SK-N-SH (cell line): ENCODE results near the gene INPP5E.

Experiments used
- EP300 ChIP-seq, 2 experiments: IDR thresholded peaks; 2 replicates each; pipeline versions ENCODE4 v1.4.0 to v1.6.1; 2012; ENCODE audit warnings: borderline replicate concordance in 1 of 2, low read depth in 1 of 2, low read length in 1 of 2
- EZH2phosphoT487 ChIP-seq: fragments of 200-600 bp; sonication (generic); IDR thresholded peaks from 2 replicates; pipeline ENCODE4 v1.6.1; 2017; ENCODE audit warnings: low read depth, mixed run types, mild to moderate bottlenecking, antibody characterized with exemption, moderate library complexity, borderline replicate concordance
- GABPA ChIP-seq: IDR thresholded peaks from 2 replicates; pipeline ENCODE4 v1.4.0; 2012; ENCODE audit warnings: low read depth, mild to moderate bottlenecking
- RAD21 ChIP-seq: IDR thresholded peaks from 2 replicates; pipeline ENCODE4 v1.6.1; 2012; ENCODE audit warnings: mild to moderate bottlenecking, low read length
- RCOR1 ChIP-seq: fragments of 150-350 bp; IDR thresholded peaks from 2 replicates; pipeline ENCODE4 v1.6.1; 2017; ENCODE audit warnings: antibody characterized with exemption, low read length
- SIN3A ChIP-seq: IDR thresholded peaks from 2 replicates; pipeline ENCODE4 v1.6.1; 2012; ENCODE audit warnings: low read depth, mild to moderate bottlenecking, low read length, moderate library complexity, borderline replicate concordance
- YY1 ChIP-seq: IDR thresholded peaks from 2 replicates; pipeline ENCODE4 v1.4.0; 2012; ENCODE audit warnings: low read depth, mild to moderate bottlenecking
- TF ChIP-seq, protein P1 (sequence below): fragments of 200-600 bp; sonication (generic); IDR thresholded peaks from 2 replicates; pipeline ENCODE4 v1.6.1; 2017; ENCODE audit warnings: antibody characterized with exemption, mild to moderate bottlenecking, moderate library complexity
- TF ChIP-seq, protein P2 (sequence below): IDR thresholded peaks from 2 replicates; pipeline ENCODE4; 2012
- TF ChIP-seq, protein P3 (sequence below): fragments of 150-350 bp; IDR thresholded peaks from 2 replicates; pipeline ENCODE4 v1.6.1; 2017; ENCODE audit warnings: antibody characterized with exemption, low read length, low read depth, borderline replicate concordance
- TF ChIP-seq, protein P4 (sequence below): IDR thresholded peaks from 2 replicates; pipeline ENCODE4 v1.4.0; 2012; ENCODE audit warnings: low read depth, borderline replicate concordance
- TF ChIP-seq, protein P5 (sequence below): IDR thresholded peaks from 2 replicates; pipeline ENCODE4 v1.4.0; 2012; ENCODE audit warnings: low read depth

DNA sequence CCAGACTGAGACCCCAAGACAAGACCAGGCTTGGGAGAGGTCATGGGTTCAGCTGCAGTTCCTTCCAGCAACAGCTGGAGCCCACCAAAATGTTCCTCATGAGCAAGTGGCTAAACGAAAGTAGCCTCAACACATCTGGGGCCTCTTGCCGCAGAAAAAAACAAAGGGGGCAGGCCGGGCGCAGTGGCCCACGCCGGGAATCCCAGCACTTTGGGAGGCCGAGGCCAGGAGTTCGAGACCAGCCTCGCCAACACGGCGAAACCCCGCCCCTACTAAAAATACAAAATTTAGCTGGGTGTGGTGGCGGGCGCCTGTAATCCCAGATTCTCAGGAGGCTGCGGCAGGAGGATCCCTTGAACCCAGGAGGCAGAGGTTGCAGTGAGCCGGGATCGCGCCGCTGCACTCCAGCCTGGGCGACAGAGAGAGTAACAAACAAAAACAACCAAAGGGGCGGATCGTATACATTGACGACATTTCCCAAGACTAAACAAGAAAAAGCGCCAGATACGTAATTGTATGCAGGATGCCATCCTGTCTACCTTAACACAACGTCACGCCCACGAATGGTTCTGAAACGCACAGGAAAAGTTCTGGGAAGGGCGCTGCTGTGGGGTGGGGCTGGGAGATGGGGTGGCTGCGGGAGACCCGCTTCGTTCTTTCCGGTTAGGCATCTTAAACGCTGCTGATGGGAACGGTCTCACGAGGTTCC, 1.7 kb downstream of the INPP5E start:
- TF ChIP-seq, protein P1, sequence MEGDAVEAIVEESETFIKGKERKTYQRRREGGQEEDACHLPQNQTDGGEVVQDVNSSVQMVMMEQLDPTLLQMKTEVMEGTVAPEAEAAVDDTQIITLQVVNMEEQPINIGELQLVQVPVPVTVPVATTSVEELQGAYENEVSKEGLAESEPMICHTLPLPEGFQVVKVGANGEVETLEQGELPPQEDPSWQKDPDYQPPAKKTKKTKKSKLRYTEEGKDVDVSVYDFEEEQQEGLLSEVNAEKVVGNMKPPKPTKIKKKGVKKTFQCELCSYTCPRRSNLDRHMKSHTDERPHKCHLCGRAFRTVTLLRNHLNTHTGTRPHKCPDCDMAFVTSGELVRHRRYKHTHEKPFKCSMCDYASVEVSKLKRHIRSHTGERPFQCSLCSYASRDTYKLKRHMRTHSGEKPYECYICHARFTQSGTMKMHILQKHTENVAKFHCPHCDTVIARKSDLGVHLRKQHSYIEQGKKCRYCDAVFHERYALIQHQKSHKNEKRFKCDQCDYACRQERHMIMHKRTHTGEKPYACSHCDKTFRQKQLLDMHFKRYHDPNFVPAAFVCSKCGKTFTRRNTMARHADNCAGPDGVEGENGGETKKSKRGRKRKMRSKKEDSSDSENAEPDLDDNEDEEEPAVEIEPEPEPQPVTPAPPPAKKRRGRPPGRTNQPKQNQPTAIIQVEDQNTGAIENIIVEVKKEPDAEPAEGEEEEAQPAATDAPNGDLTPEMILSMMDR: no peak
- TF ChIP-seq, protein P2, sequence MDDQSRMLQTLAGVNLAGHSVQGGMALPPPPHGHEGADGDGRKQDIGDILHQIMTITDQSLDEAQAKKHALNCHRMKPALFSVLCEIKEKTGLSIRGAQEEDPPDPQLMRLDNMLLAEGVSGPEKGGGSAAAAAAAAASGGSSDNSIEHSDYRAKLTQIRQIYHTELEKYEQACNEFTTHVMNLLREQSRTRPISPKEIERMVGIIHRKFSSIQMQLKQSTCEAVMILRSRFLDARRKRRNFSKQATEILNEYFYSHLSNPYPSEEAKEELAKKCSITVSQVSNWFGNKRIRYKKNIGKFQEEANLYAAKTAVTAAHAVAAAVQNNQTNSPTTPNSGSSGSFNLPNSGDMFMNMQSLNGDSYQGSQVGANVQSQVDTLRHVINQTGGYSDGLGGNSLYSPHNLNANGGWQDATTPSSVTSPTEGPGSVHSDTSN: no peak
- TF ChIP-seq EP300 (IDR thresholded peaks at IDR 0.05; ENCODE audit: borderline replicate concordance in 1 of 2, low read depth in 1 of 2, low read length in 1 of 2) (no peak), SIN3A (no peak), YY1 (no peak), RCOR1 (no peak), GABPA (no peak), RAD21 (no peak), EZH2phosphoT487 (no peak)
- TF ChIP-seq, protein P3, sequence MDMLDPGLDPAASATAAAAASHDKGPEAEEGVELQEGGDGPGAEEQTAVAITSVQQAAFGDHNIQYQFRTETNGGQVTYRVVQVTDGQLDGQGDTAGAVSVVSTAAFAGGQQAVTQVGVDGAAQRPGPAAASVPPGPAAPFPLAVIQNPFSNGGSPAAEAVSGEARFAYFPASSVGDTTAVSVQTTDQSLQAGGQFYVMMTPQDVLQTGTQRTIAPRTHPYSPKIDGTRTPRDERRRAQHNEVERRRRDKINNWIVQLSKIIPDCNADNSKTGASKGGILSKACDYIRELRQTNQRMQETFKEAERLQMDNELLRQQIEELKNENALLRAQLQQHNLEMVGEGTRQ: no peak
- TF ChIP-seq, protein P4, sequence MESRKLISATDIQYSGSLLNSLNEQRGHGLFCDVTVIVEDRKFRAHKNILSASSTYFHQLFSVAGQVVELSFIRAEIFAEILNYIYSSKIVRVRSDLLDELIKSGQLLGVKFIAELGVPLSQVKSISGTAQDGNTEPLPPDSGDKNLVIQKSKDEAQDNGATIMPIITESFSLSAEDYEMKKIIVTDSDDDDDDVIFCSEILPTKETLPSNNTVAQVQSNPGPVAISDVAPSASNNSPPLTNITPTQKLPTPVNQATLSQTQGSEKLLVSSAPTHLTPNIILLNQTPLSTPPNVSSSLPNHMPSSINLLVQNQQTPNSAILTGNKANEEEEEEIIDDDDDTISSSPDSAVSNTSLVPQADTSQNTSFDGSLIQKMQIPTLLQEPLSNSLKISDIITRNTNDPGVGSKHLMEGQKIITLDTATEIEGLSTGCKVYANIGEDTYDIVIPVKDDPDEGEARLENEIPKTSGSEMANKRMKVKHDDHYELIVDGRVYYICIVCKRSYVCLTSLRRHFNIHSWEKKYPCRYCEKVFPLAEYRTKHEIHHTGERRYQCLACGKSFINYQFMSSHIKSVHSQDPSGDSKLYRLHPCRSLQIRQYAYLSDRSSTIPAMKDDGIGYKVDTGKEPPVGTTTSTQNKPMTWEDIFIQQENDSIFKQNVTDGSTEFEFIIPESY: no peak
- TF ChIP-seq, protein P5, sequence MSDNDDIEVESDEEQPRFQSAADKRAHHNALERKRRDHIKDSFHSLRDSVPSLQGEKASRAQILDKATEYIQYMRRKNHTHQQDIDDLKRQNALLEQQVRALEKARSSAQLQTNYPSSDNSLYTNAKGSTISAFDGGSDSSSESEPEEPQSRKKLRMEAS: no peak
